HG02678 (cell line): ENCODE measurements around the gene TRAPPC5.

Experiments
- ATAC-seq: cut with Tn5 transposase; IDR thresholded peaks from one replicate; pipeline ENCODE4 v1.9.1; 2021; ENCODE audit warnings: mild to moderate bottlenecking, moderate library complexity; ENCODE audit not compliant: unreplicated experiment

Gene TRAPPC5

DNA sequence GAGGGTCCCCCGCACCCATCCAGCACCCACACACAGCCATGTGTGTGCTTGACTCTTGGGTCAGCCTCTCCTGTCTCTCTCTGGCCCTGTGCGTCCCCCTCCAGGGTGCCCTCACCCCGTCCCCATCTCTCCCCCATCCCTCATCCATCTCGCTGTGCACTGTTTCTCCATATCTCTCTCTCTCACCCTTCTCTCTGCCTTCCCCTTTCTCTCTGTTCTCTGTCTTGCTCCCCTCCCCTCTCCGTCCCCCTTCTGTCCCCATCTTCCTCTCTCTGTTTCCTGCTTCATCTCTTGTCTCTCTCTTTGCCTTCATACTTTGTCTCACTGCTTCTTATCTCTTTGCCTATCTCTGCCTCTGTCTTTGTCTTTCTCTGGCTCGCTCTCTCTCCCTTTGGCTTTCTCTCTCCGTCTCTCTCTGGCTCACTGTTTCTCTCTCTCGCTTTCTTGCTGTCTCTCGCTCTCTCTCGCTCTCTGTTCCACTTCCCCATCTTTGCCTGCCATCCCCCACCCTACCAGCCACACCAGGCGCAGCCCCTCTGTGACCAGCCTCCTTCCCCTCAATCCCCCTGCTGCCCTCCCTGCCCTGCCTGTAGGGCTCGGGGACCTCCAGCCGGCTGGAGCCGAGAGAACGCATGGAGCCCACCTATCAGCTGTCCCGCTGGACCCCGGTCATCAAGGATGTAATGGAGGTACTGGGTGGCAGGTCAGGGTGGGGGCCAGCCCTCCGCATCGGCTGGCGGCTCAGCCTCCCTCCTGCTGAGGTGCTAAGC, 34.8 kb upstream of the TRAPPC5 start:
- ATAC-seq = no peak

DNA sequence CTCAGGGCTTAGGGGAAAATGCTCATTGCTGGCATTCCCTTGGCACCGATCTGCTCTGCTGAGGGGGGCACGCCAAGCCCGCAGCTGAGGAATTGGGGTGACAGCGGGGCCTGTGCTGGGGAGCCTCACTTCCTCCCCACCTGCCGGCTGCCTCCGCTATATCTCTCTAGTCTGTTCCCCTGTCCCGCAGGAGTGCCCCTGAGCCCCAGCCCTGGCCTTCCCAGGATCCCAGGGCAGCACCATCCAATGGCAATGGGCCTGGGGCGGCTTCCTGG, 34.3 kb upstream of the TRAPPC5 start:
- ATAC-seq = no peak

DNA sequence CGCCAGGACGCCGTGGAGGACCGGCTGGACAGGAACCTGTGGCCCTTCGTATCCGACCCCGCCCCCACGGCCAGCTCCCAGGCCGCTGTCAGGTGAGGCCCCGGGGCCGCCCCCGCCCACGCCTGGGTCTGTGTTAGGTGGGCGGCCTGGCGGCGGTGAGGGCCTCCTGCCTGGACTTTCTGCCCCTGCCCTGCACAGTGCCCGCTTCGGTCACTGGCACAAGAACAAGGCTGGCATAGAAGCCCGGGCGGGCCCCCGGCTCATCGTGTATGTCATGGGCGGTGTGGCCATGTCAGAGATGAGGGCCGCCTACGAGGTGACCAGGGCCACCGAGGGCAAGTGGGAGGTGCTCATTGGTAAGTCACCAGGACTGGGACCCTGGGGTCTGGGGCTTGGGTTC, 33.5 kb upstream of the TRAPPC5 start:
- ATAC-seq = no peak

DNA sequence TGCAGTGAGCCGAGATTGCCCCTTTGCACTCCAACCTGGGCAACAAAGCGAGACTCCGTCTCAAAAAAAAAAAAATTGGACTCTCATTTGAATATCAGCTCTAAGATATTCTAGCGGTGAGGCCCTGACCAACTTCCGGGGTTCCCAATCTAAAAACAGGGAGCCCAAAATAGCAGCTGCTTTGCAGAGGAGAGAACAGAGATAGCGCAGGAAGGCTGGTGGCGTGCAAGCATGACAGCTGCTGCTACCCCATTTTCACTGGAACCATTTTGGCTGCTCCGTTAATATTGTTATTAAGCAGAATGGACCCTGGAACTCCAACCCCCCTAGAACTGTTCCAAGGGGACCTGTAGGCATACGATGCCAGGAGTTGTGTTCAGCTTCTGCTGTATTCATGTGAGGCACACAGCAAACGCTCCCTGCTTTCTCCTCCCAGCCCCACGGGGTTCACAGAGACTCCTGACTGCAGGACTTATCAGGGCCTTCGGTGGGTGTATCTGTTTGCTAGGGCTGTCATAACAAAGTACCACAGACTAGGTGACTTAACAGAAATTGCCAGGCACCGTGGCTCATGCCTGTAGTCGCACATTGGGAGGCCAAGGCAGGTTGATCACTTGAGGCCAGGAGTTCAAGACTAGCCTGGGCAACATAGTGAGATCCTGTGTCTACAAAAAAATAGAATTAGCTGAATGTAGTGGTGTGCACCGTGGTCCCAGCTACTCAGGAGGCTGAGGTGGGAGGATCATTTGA, 32.2 kb upstream of the TRAPPC5 start:
- no peak for ATAC-seq

DNA sequence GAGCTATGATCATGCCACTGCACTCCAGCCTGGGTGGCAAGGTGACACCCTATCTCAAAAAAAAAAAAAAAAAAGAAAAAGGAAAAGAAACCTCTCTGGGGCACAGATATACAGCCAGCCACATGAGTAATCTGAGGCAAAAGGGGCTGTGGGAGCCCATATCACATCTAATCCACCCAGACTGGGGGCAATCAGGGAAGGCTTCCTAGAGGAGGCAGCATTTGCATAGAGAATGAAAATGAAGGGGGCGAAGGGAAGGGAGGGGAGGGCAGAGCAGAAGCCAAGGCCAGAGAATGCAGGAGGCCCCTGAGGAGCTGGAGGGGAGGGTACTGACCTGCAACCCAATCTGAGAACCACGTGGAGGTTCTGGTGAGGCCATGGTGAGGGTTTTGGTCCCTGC, 30.5 kb upstream of the TRAPPC5 start:
- ATAC-seq = no peak

DNA sequence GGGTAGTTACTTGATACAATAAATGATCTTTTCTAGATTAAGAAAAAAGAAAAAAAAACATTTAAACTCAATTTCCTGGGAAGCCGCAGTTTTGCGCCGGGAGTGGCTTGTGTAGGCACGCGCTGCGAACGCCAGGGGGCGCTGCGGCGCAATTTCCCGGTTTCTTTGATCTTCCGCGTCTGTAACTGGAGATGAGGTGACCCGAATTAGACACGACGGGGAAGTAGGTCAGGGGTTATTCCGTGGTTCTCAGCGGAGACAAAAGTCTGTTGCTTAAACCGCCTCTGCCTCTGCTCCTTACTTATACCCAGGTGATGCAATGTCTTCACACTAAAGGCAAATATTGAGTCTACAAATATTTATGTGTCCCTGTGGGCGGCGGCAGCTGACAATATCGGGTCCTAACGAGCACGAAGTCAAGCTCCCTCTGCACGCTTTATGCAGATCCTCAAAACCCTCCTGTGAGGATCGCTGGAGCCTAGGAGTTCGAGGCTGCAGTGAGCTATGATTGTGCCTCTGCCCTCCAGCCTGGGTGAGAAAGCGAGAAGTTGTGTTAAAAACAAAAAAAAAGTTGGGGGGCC, 28.5 kb upstream of the TRAPPC5 start:
- no peak for ATAC-seq

DNA sequence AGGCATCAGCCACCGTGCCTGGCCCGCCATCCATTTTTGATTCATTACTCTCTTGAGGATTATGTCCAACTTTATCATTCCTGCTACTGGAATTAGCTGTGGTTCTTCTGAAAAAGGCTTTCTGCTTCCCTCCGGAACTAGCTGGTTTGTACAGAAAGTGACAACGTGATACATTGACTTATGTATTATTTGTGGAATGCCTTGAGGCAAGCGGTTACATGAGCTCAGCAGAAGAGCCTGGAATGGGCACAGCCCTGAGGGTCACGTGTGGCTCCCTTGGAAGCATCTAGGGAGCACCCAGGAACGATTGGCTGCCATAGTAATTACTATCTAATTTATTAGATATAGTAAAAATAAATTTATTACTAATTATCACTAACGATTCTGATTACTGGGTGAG, 26.2 kb upstream of the TRAPPC5 start:
- no peak for ATAC-seq

DNA sequence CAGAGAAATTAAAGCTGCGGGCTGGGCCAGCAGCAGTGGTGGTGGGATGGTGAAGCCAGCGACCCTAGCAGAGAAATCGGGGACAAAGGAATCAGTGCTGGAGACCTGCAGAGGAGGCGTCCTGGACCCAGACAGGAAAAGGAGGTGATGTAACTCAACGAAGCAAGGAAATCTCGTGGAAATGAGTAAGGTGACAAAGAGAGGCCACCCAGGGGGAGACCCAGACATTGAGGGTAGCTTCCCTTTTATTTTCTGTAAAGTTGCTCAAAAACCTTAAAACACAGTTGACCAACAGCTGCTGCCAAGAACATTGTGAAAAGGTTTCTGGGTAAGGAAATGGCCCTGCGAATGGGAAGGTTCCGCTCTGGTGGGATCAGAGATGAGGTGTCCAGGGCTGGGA, 25.1 kb upstream of the TRAPPC5 start:
- no peak for ATAC-seq

DNA sequence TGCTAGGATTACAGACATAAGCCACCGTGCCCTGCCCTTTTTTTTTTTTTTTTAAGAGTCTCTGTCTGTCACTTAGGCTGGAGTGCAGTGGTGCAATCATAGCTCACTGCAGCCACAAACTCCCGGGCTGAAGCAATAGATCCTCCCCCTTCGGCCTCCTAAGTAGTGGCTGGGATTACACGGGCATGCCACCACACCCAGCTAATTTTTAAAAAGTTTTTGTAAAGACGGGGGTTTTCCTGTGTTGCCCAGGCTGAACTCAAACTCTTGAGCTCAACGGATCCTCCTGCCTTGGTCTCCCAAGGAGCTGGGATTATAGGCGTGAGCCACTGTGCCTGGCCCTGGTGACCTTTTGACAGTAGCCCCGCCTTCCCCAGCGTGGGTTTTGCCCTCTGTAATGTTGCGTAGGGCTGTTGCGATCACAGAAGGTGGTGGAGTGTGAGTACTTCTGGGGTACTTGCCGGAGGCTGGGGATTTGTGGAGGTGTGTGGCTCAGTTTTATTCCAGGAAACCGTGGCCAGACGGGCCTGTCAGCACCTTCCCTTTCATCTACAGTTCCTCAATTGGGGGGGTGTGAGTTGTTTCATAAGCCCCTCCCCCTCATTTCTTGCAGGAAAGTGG, 23.4 kb upstream of the TRAPPC5 start:
- no peak for ATAC-seq

DNA sequence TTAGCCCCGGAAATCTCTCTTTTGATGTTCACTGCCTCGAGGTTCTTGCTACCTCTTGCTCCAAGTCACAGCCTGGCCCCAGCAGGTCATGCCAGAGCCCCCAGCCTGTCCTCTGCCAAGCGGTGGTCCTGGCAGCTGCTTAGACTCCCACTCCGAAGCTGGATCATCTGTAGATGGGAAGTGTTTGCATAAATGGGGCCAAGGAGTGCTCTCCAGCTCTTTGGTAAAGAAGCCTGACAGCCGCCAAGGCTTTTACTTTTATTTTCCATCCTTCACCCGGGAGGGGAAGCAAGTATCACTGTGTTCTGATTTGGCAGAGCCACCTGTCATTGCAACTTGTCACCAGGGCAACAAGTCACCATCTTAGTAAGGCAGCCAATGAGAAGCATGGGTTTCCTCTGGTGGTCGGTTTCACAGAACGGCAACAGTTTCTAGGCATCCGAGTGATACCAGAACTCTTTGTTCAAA, 22.4 kb upstream of the TRAPPC5 start:
- ATAC-seq = peak; percentile 72

DNA sequence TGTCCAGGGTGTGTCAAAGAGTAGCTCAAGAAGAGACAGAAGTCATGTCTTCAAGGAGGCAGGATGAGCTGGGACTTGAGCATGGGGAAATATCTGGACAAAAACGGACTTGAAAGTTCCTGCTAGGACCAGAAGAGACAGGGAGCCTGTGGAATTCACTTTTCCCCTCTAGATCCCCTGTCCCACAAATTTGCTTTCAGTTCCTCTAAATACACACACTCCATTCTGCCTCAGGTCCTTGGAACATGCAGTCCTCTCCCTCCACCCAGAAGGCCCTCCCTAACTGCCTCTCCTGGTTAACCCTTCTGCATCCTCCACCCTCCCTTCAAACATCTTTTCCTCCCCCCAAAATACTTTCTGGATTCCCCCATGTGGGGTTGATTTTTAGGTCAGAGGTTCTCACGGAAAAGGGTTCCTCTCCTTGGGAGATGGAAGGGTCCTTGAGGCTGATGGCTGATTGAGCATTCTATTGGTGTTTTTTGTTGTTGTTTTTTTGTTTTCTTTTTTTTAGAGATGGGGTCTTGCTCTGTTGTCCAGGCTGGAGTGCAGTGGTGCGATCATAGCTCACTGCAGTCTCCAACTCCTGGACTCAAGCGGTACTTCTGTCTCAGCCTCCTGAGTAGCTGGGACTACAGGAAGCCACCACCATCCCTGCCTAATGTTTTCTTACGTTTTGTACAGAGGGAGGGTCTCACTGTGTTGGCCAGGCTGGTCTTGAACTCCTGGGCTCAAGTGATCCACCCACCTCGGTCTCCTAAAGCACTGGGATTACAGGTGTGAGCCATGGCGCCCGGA, 18.7 kb upstream of the TRAPPC5 start:
- no peak for ATAC-seq

DNA sequence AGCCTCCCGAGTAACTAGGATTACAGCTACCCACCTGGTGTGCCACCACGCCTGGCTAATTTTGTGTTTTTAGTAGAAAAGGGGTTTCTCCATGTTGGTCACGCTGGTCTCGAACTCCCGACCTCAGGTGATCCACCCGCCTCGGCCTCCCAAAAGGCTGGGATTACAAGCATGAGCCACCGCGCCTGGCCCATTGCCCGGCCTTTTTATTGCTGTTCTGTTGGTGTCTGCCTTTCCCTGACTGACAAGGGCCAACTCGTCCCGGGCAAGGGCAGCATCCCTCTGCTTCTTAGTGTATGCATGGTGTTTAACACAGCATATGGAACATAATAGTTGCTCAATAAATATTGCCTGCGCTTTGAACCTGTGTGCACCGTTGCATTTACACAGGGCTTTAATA, 18.0 kb upstream of the TRAPPC5 start:
- no peak for ATAC-seq

DNA sequence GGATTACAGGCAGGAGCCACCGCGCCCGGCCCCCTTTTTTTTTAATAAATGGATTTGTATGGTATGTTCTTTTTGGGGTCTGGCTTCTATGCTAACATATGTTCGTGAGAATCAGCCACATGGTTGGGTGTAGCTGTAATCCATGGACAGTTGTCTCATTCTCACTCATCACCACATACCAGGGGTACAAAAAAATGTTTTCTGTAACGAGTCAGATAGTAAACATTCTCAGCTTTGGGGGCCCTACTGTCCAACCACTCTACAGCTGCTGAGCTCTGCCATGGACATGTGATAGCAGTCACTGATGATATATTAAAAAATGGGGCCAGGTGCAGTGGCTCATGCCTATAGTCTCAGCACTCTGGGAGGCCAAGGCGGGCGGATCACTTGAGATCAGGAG, 16.9 kb upstream of the TRAPPC5 start:
- no peak for ATAC-seq

DNA sequence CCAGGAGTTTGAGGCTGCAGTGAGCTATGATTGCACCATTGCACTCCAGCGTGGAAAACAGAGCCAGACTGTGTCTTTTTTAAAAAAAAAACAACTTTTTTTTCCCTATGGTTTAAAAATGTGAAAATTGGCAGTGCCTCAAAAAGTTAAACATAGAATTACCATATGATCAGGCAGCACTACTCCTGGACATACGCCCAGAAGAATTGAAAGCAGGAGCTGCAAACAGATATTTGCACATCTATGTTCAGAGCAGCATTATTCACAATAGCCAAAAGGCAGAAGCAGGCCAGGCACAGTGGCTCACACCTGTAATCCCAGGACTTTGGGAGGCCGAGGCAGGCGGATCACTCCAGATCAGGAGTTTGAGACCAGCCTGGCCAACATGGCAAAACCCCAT, 15.6 kb upstream of the TRAPPC5 start:
- ATAC-seq = no peak

DNA sequence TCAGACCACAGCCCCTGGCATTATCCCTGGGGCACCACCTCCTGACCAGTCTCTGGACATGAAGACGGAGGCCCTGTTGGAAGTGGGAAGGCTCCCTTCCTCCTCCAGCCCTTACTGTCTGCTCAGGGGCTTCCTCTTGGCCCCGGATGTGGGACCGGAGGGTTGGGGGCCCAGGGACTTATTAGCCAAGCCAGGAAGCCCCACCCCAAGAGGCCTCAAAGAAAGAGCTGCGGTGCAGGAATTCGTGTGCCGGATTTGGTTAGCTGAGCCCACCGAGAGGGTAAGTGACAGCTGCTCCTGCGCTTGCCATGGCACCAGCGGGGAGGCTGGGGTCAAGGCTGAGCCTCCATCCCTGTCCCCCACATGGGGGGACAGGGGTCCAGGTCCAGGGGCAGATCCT, 11.8 kb upstream of the TRAPPC5 start, which contains the start of gene RETN:
TSS of gene RETN (plus strand) at position 208 of the 400 bp plus-strand sequence. CDS start 278 bp downstream, outside the sequence.
- no peak for ATAC-seq

DNA sequence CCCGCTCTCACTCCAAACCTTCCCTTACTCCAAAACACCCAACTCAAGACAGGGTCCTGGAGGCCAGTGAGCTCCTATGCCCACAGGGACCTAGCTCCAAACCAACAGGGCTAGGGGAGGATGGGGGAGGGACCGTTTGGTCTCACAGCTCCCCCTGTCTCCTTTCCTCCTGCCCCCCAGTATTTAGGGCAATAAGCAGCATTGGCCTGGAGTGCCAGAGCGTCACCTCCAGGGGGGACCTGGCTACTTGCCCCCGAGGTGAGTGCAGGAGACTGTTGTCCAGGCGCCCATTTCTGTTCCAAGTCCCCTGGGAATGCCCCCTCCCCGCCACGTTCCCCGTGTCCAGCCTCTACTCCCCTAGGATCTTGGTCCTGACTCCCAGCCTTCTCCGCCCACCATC, 11.0 kb upstream of the TRAPPC5 start:
- ATAC-seq = no peak

DNA sequence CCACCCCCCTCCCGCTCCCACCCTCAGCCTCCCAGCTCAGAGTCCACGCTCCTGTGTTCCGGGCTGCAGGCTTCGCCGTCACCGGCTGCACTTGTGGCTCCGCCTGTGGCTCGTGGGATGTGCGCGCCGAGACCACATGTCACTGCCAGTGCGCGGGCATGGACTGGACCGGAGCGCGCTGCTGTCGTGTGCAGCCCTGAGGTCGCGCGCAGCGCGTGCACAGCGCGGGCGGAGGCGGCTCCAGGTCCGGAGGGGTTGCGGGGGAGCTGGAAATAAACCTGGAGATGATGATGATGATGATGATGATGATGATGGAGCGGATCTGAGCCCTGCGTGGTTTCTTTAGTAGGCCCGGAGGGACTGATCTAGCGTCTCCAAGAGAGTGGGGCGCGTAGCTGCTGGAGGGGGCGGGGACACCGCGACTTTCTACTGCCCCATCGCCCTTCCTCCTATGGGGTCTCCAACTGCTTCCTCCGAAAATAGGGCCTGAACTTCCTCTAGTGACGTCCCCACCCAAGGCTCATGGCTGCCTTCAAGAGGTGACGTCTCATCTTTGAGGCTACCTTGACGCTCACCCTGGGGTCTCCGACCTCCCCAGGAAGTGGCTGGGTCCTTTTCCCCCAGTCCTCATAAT, 10.4 kb upstream of the TRAPPC5 start:
- ATAC-seq = no peak

DNA sequence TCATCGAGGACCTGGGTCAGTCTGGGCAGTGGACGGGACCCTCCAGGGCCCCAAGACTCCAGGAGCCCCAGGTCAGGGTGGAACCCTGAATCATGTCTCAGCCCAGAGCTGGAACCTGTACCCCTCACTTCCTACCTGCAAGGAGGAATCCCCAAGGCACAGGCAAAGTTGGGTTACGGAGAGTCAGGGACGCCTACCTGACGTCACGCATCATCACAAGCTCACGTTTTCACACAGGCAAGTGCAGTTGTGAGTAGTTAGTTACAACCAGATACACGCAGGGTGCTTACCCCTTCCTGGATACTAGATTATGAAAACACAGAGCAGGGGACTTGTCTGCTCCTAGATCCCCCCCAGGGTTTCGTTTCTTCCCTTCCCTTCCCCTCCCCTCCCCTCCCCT, 9.8 kb upstream of the TRAPPC5 start:
- ATAC-seq = no peak

DNA sequence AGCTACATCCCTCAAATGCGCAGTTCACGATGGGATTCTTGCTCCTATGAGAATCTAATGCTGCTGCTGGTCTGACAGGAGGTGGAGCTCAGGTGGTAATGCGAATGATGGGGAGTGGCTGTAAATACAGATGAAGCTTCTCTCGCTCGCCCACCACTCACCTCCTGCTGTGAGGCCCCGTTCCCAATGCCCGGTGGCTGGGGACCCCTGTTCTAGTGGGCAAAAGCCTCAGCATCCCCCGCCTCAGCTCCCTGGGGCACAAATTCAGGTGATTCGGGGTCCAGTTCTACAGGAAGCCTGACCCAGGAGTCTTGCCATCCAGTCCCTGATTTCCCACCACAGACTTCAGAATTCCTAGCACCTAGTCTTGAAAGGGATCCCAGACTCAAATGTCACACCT, 8.1 kb upstream of the TRAPPC5 start:
- no peak for ATAC-seq
